Measurements from ENCODE around the gene SRSF10. TPM values are rescaled to one million over a fixed set of nuclear protein-coding genes. Genes with fewer than 3 reads are reported as not detected.

SRSF10 gene
- polyA plus RNA-seq, 1 donor (not counting 4 experiments of a cell fraction or from before 2014, with no cell fraction given) = 116 TPM

GRCh38 chr1:23967871-23968270 lies 12.3 kb downstream of the SRSF10 start:
- Histone ChIP-seq H3K4me3 (ENCODE audit: control insufficient read depth in 2 of 3, extremely low read depth in 1 of 3, insufficient read depth in 2 of 3, low read depth in 1 of 3, low read length in 3 of 3) (no peak overlapping the region), H3K27ac (ENCODE audit: control insufficient read depth, insufficient read depth, low read length) (no peak overlapping the region), H3K9ac (ENCODE audit: control insufficient read depth, extremely low read depth, insufficient read depth, low read length) (no peak overlapping the region), H3K4me1 (ENCODE audit: control insufficient read depth, extremely low read depth, insufficient read depth, low read length) (no peaks in the 10 kb centered on the region), H3K9me3 (ENCODE audit: control insufficient read depth, low read depth, low read length) (no peaks in the 10 kb centered on the region), H4K20me1 (ENCODE audit: control insufficient read depth, extremely low read depth, insufficient read depth, low read length) (no peaks in the 10 kb centered on the region), H3K79me2 (ENCODE audit: control insufficient read depth, insufficient read depth, low read length) (peaks cover 11% of the 10 kb centered on the region), H2AFZ (ENCODE audit: control insufficient read depth, low read length) (no peak overlapping the region), H3K4me2 (ENCODE audit: control insufficient read depth, extremely low read depth, insufficient read depth, low read depth, low read length) (no peak overlapping the region), H3K27me3 (ENCODE audit: control insufficient read depth, extremely low read depth, insufficient read depth, low read length) (no peaks in the 10 kb centered on the region), H3K36me3 (ENCODE audit: control insufficient read depth in 2 of 2, extremely low read depth in 1 of 2, insufficient read depth in 2 of 2, low read length in 2 of 2) (peaks cover 9 to 16% of the 10 kb centered on the region in 2 experiments), H3K9me1 (ENCODE audit: control insufficient read depth, extremely low read depth, insufficient read depth, low read length) (no peaks in the 10 kb centered on the region)
- TF ChIP-seq CTCF (optimal IDR thresholded peaks at IDR 0.05 in 1 of 3, IDR thresholded peaks at IDR 0.05 in 1 of 3, conservative IDR thresholded peaks at IDR 0.05 in 1 of 3; ENCODE audit: extremely low read depth in 1 of 3, insufficient read depth in 2 of 3, low read length in 3 of 3) (no peak), EZH2 (IDR thresholded peaks at IDR 0.05; ENCODE audit: low read length) (no peak)
- FAIRE-seq = no peak
- DNase-seq (ENCODE audit: low read depth, low spot score) = no peak
- dilution Hi-C loops (cut with MboI; ENCODE audit: extremely low pct_ligation_motif_present, low sequenced_read_pairs) = no loop called here

GRCh38 chr1:23966973-23967493 lies 13.1 kb downstream of the SRSF10 start:
- DNase-seq (ENCODE audit: low read depth, low spot score) = no peak
- H3K9me1 ChIP-seq (ENCODE audit: control insufficient read depth, extremely low read depth, insufficient read depth, low read length) = no peaks in the 10 kb centered on the region
- TF ChIP-seq EZH2 (IDR thresholded peaks at IDR 0.05; ENCODE audit: low read length) = no peak
- TF ChIP-seq CTCF (optimal IDR thresholded peaks at IDR 0.05 in 1 of 3, IDR thresholded peaks at IDR 0.05 in 1 of 3, conservative IDR thresholded peaks at IDR 0.05 in 1 of 3; ENCODE audit: extremely low read depth in 1 of 3, insufficient read depth in 2 of 3, low read length in 3 of 3) = no peak
- peaks cover 8 to 14% of the 10 kb centered on the region in 2 experiments for H3K36me3 ChIP-seq (ENCODE audit: control insufficient read depth in 2 of 2, extremely low read depth in 1 of 2, insufficient read depth in 2 of 2, low read length in 2 of 2)
- no peaks in the 10 kb centered on the region for H3K27me3 ChIP-seq (ENCODE audit: control insufficient read depth, extremely low read depth, insufficient read depth, low read length)
- dilution Hi-C loops (cut with MboI; ENCODE audit: extremely low pct_ligation_motif_present, low sequenced_read_pairs) = no loop called here
- no peak for FAIRE-seq
- H2AFZ ChIP-seq (ENCODE audit: control insufficient read depth, low read length) = no peak overlapping the region
- H3K27ac ChIP-seq (ENCODE audit: control insufficient read depth, insufficient read depth, low read length) = no peak overlapping the region
- H3K4me2 ChIP-seq (ENCODE audit: control insufficient read depth, extremely low read depth, insufficient read depth, low read depth, low read length) = no peak overlapping the region
- no peaks in the 10 kb centered on the region for H3K9me3 ChIP-seq (ENCODE audit: control insufficient read depth, low read depth, low read length)
- no peaks in the 10 kb centered on the region for H3K4me1 ChIP-seq (ENCODE audit: control insufficient read depth, extremely low read depth, insufficient read depth, low read length)
- H3K79me2 ChIP-seq (ENCODE audit: control insufficient read depth, insufficient read depth, low read length) = peaks cover 6% of the 10 kb centered on the region
- no peak overlapping the region for H3K9ac ChIP-seq (ENCODE audit: control insufficient read depth, extremely low read depth, insufficient read depth, low read length)
- H3K4me3 ChIP-seq (ENCODE audit: control insufficient read depth in 2 of 3, extremely low read depth in 1 of 3, insufficient read depth in 2 of 3, low read depth in 1 of 3, low read length in 3 of 3) = no peak overlapping the region
- H4K20me1 ChIP-seq (ENCODE audit: control insufficient read depth, extremely low read depth, insufficient read depth, low read length) = no peaks in the 10 kb centered on the region

All from keratinocyte (primary cell).